SK-N-SH treated with all-trans-retinoic acid at 6 μM for 48 hours (cell line): ENCODE measurements around the gene PLEKHG4B.

Source experiments
- PATZ1 ChIP-seq: fragments of 250-450 bp; sonication (Bioruptor Pico); IDR thresholded peaks from 2 replicates; pipeline ENCODE4 v1.8.0; 2020; ENCODE audit warnings: mild to moderate bottlenecking, moderate library complexity, borderline replicate concordance
- POU6F1 ChIP-seq: fragments of 250-450 bp; sonication (Bioruptor Pico); IDR thresholded peaks from 2 replicates; pipeline ENCODE4 v1.8.0; 2021; ENCODE audit warnings: low read depth, mild to moderate bottlenecking, moderate library complexity, borderline replicate concordance

GRCh38 chr5:189486-189885 lies 97.5 kb downstream of the PLEKHG4B start:
- TF ChIP-seq PATZ1 (CRISPR knock-in tag) (no peak), POU6F1 (CRISPR knock-in tag) (no peak)
